Stimulated activated CD8-positive, alpha-beta memory T cell treated with anti-CD3 and anti-CD28 coated beads, Interleukin-15, amount 100 ng/mL, for 24 hours (primary cell): ENCODE measurements around the gene HOXC5.
"Not testable (repeated sequence)": the region's sequence is repeated elsewhere in the genome, so short reads cannot be mapped to it uniquely, and the experiment has no call there.

ENCODE experiments used
- DNase-seq: peaks from one replicate; pipeline ENCODE4 v3.0.0-alpha.2; 2020; ENCODE audit warnings: low read depth

Gene HOXC5

DNA sequence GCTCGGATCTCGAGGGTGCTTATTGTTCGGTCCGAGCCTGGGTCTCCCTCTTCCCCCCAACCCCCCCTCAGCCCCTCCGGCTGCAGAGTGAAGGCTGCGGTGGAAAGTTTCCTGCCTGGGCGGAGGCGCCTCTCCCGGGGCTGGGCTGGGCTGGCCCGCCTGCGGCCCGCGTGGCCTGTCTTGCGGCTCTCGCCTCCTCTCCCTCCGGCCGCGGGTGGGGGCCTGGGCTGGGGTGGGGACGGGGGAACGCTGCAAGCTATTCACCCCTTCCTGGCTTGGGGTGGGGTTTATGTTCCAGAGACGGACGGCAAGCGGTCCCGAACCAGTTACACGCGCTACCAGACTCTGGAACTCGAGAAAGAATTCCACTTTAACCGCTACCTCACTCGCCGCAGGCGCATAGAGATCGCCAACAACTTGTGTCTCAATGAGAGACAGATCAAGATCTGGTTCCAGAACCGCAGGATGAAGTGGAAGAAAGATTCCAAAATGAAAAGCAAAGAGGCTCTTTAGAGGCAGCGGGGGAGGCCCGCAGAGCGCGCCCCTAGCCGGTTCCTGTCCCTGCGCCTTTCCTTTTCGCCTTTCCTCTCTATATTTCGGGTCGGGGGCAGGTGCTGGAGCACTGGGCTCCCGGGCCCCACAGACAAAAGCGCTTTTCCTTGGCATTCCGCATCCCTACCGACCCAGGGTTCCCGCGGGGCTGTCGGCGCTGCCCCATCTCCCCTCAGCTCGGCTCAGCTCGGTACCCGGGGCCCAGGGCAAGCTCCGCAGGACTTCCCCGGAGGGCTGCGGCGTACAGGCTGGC is 1.3 kb downstream of the HOXC5 start:
- DNase-seq: no peak

DNA sequence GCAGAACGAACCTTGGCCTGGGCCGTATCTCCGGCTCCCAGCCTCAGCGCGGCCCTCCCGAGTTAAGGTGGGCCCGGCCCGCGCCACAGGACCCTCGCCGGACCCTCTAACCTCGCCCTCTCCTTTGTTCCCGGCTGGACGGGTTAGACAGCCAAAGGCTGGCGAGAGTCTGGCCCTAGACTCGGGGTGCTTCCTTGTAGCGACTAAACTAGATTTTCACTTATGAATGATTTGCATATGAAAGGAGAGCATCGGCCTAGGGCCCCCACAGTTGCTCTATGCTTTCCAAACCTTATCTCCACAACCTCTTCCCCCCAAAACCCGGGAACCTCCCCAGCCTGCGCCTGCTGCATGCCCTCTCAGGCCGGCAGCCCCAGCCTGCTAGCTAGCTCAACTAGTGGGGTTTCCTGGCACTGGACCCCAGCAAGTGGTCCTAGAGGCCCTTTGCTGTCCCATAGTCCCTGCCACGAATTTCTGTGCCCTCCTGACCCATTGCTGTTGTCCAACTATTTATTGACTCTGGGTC is 2.0 kb downstream of the HOXC5 start:
- DNase-seq: no peak

DNA sequence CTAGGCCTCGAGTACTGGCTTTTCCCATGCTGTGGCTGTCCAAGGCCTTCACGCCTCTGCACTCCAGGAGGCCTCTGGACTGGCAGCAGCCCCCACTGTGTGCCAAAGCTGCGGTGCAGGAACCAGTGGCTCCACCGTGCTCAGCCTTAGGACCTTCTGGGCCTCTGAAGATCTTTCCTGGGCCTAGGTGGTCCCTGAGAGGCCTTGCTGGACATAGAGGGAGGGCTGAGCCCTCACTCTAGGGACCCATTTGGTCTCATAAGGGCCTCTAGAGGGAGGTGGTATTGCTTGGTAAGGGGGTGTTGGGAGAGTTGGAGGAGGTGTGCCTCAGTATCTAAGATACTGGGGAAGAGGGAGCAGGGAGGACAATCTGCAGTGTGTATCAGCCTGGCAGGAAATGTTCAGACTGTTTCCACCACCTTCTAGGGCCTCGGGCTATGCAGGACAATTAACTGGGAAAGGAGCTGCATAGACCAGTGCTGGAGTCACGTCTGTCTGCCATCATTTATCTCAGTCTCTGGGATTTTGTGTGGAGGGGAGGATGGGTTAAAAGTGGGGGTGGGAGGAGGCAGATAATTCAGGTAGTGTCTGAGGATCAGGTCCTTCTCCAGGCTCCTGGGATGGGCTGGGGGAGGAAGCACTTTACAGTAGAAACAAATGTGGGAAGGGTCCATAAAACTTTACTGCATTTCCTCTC is 2.9 kb downstream of the HOXC5 start:
- DNase-seq: no peak

DNA sequence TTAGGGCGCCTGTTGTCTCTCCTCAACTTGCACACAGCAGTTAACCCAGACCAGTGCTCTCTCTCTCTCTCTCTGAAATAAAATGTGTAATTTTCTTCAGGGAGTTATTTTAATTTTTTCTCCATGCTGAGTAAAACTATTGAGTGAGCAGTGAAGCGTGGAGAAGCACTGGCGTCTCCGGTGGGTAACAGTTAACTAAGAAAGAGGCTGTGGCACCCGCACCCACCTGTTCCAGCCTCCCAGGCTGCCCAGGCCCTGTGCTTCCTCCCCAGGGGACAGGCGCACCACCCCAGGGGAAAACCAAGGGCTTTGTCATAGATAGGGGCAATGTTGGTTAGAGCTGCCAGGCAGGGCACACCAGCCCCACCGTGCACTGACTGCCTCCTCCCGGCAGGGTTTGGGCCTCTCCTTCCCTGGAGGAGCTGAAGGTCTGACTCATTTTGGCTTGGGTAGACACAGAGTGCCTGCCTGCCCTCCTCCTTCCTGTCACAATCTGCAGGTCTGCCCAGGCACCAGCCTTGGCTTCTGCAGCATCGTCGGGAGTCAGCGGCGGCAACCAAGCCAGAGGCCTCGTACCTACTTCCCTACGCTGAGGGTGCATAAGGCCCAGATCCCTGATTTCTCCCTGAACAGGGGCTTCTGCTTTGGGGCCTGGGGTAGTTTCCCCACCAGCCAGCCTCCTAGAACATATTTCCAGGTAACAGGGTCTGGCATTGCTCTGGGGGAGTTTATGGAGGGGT is 3.9 kb downstream of the HOXC5 start:
- no peak for DNase-seq

DNA sequence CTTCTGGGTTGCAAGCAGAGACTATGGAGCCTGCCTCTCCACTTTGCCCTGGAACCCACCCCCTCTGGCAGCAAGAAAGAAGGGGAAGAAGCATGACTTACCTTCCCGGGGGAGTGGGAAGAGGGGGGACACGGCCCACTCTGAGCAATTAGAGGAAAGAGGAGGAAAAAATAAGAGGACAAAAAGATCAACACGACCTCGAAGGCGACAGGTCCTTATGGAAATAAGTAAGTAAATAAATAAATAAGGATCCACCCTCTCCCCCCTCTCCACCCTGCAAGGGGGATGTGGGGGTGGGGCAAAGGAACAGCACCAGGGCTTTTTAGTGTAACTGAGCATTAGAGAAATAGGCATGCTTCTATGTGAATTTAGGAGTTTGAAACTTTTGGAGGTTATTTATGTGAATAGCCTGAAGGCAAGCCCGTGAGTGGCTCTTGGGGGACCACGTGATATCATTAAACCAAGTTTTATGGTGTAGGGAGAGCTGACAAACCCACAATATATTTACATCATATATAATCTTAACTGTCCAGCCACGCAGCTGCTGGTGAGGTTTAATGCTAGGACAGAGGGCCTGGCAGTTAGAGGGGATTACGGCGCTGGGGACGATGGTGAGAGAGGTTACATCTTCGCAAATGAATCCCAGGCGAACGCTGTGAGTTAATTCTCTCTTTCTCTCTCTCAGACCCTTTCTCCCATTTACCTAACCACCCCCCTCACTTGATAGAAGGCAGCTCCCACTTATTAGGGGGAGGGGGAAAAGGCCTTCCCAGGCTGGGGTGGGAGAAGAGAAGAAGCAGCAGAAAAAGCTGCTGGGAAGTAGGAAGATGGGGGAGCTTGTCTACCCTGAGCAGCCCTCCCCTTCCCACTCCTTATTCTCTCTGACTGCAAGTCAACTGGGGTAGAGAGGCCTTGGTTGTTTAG is 4.8 kb downstream of the HOXC5 start:
- DNase-seq: no peak

DNA sequence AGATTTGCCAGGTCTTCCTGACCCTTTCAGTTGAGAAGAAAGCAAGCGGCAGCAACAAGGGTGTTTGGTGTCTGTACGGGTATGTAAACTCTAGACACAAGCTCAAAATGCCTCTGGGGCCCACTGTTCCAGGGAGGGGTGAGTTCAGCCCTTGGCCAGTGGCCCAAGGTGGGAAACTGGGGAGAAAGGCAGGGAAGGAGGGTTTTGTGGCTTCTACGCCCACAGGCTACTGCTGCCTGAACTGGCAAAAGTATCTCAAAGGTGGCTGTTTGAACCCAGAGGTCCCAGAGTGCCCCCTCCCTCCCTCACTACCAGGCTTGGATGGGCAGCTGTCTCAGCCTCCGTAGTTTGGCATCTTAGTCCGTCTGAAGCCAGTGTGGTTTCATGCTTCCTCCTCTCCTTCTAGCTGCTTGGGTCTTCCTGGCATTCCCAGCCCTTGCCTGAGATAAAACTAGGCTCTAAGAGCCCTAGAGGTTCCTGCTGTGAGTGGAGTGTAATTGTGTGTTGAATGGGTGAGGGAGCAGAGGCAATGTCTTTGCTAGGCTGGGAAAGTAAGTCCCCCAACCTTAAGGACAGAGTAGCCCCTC is 5.5 kb downstream of the HOXC5 start:
- no peak for DNase-seq

DNA sequence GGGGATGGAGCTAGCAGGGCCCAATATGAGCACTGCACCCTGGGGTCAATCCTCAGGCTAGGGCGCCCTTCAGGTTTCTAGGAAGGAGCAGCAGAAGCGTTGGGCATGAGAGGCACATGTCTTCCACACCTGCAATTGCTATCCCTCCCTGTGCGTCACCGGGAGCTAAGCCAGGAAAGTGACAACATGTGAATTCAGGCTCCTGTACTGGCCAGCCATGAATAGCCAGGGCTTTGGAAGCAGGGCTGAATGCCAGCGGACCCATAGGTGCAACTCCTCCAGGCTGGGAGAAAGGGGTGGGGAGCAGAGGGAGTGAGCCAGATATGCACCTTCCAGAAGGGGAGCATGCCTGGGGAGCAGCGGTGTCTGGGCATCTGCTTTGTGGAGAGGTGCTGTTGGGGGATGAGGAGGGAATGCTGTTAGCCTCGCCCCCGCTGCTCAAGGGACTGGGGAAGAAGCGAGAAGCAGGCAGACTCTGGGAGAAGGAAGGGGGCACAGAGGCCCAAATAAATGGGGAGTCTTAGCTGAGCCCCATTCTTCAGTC is 6.1 kb downstream of the HOXC5 start:
- no peak for DNase-seq

DNA sequence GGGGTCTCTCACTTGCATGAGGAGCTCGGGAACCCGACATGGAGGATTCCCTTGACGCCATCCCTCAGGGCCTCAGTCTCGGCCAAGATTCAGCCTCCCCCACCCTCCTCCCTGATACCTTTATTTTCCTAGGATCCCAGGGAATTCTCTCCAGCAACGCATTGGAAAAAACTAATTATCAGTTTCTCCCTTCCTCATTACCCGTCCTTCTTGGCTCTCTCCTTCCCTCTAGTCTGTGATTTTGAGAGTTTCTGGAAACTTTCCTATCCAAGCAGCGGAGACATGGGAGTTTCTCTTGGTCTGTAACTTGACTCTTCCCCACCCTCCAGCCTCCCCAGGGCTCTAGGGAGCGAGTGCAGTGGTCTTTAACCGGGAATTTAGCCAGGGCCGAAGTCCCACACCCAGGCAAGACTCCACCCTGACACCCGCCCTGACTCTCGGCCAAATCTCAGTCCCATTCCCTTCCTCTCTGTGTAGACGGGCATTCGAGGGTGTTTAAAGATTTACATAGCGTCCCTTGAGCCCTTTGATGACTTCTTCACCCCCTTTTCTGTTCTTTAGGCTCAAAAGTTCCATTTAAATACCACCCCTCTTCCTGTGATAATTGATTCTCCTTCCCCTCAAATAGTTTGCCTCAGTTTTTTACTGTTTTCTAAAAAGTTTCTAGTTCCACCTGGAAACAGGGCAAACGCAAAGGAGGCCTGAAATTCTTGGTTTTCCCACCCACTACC is 6.7 kb downstream of the HOXC5 start:
- DNase-seq: no peak

DNA sequence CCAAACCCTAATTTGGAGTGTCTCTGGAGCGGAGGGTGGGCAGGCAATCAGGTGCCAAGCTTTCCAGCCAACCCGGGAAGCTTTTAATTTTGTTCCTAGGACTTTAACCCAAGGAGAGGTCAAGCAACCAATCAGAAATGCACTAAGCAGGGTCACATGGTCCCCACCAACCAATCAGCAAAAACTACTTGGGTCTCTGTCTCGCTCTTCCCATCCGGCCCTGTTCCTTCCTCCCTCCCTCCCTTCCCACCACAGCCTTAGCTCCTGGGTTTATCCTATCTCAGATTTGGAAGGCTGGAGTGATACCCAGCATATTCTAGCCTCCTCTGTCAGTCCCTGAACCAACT is 7.3 kb downstream of the HOXC5 start:
- DNase-seq: no peak

DNA sequence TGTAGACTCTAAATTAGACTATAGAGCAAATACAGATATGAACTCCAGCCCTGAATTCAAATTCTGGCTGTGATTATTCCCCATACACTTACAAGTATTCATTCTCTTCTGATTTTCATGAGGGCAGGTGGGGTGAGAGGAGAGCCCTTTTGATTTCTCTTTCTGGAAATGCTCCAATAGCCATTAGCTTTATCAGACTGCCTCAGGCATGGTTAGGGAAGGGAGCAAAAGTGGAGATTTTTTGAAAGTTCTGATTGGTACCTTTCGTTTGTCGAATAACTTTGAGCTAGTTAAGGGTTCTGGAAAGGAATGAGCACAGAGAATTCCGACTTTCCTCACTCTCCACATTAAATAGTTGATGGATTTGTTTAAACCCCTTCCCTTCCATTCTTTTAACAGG is 7.8 kb downstream of the HOXC5 start:
- no peak for DNase-seq

DNA sequence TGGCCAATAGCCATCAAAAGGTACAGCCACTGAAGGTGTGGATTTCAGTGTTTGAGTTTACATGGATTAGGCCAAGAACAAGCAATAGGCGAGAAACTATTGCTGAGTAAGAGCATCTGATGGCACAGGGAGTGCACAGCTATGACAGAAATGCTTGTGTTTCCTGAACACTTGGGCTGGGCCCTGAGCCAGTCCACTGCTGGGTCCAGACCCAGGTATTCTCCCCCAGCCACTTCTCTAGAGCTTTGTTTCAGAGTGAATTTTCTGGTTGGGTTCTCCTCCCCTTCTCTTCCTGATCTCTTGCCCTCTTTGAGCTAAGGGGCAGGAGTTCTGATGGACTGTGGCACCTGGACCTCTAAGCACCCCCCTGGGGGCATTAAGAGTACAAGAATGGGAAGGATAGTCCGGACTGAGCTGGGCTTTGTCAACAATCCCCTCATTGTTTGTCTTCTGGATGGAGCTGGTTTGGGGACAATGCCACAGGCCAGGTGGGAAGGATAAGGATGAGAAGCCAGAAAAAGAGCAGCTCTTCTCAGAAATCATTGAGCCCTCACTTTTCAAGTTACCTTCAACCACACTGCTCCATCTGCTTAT is 8.3 kb downstream of the HOXC5 start:
- DNase-seq: no peak

DNA sequence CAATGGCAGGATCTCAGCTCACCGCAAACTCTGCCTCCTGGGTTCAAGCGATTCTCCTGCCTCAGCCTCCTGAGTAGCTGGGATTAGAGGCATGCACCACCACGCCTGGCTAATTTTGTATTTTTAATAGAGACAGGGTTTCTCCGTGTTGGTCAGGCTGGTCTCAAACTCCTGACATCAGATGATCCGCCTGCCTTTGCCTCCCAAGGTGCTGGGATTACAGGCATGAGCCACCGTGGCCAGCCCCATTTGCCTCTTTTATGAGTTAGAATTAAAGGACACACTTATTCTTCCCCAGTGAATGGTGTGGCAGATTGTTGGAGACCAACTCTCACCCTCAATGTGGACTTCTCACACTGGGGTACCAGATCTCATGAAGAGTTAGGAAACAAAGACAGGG is 9.2 kb downstream of the HOXC5 start:
- DNase-seq: not testable (repeated sequence)

DNA sequence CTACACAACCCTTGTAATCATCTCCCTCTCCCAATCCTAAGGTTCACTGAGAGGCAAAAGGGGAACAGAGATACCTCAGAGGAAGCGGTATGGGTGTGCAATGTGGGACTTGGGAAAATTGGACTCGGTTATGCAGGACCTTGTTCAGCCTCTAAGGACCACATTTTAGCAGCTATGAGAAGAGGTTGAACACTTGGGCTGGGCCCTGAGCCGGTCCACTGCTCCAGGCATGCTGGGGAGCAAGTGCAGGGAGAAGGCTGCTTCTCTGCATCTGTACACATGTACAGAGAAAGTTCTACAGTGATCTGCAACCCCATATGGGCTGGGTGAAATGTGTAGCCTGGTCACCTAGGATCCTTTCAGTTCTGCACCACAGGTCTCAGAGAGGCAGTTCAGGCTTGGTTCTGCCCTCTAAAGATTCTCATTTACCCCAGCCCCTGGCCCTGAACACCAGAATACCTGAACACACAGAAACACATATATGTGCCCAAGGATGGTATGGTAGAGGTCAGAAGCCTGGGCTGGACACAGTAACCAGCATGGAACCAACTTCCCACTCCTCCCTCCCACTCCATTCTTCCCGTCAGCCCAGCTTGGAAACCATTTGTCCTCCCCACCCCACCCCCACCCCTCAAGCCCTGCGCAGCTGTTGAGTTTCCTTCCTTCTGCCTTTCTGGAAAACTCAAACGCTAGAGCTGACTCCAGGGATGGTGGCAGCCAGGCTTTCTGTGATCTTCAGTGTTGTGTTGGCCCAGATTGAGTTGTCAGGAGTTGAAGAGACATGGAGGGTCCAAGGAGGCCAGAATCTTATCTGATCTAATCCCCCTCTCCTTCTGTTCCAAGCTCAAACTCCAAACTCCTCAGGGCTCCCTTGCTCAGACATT is 10.4 kb downstream of the HOXC5 start:
- DNase-seq: no peak

DNA sequence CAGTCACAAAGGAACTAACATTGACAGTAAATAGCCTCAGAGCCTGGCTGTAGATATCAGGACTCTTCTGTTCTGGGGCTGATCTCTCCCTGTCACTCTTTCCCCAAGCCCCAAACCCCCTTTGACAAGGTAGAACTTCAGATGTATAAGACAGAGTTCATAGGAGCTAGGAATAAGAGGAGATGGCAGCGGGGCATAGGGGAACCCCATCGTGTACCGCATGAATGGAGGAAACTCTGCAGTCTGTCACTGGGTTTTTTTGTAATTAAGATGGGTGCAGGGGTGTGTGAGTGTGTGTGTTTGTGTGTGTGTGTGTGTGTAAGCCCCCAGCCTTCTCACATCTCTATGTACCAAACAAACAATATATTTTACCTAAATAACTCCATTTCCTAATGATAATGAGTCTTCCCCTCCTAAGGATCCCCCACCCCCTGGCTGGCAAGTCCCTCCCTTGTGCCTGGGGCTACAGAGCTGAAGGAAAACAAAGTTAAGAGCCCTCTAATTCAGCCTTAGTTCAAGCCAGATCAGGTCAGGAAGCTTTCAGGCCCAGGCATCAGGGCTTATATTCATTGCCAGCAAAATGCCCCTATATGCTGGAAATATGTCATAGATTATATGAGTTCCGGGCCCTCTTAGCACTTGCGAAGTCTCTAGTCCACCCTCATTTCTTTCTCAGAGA is 11.7 kb downstream of the HOXC5 start:
- DNase-seq: no peak

DNA sequence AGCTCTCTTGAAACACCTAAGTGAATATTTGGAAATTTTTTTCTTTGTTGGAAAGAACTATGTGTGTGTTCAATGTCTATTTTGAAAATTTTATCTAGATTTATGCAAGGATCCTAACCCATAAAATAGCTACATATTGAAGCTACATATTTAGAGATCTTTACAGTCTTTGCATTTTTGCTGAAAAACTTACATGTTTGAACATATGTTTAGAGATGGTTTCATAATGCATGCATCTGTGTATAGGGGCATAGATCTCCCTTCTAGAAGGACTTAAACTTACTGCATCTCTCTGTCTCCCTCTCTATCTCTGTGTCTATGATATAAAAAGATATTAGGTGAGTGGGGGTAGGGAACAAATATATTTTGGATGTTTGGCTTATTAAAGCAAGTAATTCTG is 12.6 kb downstream of the HOXC5 start:
- DNase-seq: no peak

DNA sequence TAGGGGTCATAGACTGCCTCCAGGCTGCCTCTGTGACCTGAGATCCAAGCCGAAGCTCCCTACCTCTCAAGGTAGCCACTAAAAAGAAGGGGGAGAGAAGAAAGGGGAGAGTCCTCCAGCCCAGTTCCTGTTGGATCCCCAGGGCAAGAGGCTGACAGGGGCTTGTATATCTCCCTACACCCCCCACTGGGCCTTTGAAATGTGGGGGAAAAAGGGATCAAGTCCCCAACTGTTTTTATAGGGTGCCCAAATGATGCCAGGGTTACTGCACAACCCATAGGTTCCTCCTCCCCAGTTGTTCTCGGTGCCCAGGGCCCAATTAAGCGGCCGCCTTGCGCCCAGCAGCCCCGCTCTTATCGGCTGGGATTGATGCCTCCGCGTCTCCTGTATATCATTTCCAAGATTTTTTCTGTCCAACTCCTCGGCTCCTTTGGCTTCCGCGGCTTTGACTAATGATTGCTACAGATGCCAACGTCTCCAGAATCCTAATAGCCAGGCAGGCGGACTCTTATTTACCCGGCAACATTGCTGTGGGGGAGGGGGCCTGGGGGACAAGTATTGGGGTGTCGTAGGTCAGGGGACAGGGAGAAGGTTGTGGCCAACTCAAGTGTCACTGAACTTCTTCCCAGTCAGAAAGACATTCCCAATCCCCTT is 13.1 kb downstream of the HOXC5 start:
- no peak for DNase-seq

DNA sequence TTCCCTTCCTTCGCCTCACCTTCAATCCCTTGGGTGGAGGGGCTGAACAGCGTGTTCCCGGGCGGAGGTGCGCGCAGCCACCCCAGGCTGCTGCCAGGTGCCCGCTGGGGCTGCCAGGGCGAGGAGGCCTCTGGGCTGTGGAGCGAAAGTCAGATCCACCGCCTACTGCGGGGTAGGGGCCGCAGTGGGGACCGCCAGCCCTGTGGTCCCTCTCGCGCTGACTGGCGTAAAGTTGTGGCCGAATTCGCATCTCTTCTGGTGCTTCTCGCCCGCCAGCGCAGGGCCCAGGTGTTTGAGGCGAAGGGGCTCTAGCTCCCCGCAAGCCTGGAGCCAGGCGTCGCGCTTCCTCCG is 13.9 kb downstream of the HOXC5 start:
- no peak for DNase-seq
